A673 (cell line): ENCODE data around the gene FNBP1L.

Experiments used
- CTCF ChIP-seq: fragments of 300-800, 200-600 bp; sonication (generic); conservative IDR thresholded peaks from 2 replicates; pipeline ENCODE4 v1.5.1; 2017; ENCODE audit warnings: low read depth, mild to moderate bottlenecking, antibody characterized with exemption, low read length, moderate library complexity, mixed read lengths
- EZH2 ChIP-seq: fragments of 200-600 bp; sonication (generic); IDR thresholded peaks from 2 replicates; pipeline ENCODE4 v1.6.1; 2017; ENCODE audit warnings: borderline replicate concordance, low read depth, mild to moderate bottlenecking, mixed read lengths, antibody characterized with exemption, low read length; ENCODE audit not compliant: poor library complexity, severe bottlenecking

GRCh38 chr1:93594603-93594880 lies 146.6 kb downstream of the FNBP1L start:
- TF ChIP-seq CTCF (no peak), EZH2 (no peak)
